HG03025 (cell line): ENCODE results near the gene IER2.

Experiments
- ATAC-seq: cut with Tn5 transposase; IDR thresholded peaks from one replicate; pipeline ENCODE4 v1.9.1; 2021; ENCODE audit warnings: mild to moderate bottlenecking, moderate library complexity; ENCODE audit not compliant: unreplicated experiment, low FRiP score

Gene IER2

DNA sequence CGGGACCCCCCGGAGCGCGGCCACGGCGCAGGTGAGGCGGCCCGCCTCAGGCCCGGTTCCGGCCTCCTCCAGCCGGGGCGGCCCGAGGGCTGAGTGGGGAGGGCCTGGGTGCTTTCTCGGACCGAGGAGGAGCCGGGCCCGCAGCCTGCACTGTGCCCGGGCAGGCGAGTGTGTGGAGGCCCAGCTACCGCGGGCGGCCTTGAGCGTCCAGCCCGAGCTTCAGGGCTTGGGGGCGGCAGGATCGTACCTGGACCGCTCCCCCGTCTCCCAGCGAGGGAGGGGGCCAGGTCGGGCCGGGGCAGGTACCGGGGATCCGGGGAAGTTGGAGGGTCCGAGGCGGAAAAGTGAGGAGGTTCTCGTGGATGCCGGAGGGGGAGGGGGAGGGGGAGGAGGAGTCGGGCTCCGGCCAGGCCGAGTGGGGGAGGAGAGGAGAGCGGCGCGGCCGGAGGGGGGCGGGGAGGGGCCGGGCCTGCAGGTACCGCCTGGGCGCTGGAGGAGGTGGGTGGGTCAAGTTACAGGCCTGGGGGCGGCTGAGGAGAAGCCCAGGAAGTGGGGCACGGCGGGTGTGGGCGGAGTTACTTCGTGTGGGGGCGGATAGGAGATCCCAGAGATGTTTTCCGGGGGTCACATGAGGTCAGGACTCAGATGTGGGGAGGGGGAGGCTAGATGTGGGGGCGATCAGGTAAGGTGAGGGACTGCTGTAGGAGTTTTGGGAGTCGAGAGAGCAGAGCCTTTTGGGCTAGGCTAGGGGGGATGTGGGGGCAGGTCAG, 31.6 kb upstream of the IER2 start:
- ATAC-seq: no peak

DNA sequence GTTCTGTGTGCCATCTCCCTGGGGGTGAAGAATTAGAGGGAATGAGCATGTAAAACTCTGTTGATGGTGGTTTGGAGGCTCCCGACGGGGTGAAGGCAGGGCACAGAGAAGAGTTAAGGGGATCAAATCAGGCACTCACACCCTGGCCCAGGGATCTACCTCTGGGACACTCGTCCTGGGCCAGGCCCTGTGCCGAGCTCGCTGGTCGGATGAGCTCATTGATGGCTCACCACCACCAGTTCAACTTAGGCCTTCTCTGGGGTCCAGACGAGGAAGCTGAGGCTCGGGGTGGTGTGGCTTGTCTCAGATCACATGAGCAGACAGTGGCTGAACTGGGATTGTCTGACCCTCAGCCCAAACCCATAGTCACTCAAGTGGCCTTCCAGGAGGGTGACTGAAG, 30.6 kb upstream of the IER2 start:
- no peak for ATAC-seq

DNA sequence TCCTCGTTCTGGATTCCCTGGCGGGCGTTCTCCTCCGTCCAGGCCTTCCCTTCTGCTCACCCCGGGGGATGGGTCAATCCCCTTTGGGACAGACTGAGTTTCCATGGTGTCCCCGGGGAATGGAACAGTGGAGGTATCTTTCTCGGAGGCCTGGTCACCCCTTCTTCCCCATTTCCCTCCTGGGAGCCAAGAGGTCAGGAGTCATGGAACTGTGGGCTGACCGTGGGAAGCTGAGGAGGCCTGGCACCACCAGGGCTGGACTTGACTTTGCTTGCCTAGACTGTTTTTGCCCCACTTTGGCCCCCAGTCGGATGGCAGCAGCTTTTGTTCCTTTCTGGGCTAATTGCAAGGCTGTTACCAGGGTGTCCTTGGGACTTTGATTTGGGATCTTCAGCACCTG, 30.2 kb upstream of the IER2 start:
- ATAC-seq: no peak

DNA sequence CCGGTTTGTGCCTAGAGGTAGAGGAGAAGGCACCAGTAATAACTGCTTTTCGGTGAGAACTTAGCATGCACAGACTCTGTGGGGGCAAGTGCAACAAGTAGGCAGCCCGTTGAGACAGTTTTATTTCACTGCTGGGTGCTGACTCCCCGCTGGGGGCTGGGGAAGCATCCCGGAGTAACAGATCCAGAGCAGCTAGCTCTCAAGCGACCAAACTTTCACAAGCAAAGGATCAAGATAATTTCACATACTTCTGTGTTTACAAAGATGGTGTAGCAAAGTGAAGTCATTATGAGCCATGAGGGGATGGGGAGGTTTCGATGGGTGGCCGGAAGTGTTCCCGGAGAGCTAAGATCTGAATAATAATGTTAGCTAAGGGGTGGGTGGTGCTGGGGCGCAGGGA, 29.4 kb upstream of the IER2 start:
- ATAC-seq: no peak

DNA sequence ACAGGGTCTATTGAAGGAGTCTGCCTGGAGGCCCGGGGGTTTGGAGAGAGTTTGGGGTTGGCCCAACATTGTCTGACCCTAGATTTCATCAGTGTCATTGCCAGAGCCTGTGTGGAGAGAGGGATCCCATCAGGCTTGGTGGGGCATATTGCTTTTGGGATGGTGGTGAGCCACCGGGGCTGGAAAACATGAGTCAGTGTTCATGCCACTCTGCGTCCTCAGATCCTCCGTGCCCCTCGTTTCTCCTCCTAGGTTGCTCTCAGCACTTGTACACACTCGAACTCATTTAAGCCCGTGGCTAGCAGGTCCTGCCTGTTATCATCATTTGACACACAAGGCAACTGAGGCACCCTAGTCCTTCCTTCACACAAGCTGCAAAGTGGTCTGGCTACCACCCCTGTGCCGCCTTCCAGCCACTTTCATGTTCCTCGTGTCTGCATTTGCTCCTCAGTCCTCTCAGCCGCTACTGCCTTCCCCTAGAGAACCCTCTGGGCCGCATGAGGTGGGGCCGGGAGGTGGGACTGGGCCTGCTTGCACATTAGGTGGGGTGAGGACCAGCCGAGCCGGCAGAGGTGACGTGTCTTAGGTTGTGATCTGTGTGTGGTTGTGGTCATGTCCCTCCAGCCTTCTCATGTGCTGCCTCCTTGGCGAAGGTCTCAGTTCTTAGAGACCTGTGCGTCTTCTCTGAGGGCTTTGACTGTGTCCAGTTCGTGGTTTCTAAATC, 28.5 kb upstream of the IER2 start:
- no peak for ATAC-seq

DNA sequence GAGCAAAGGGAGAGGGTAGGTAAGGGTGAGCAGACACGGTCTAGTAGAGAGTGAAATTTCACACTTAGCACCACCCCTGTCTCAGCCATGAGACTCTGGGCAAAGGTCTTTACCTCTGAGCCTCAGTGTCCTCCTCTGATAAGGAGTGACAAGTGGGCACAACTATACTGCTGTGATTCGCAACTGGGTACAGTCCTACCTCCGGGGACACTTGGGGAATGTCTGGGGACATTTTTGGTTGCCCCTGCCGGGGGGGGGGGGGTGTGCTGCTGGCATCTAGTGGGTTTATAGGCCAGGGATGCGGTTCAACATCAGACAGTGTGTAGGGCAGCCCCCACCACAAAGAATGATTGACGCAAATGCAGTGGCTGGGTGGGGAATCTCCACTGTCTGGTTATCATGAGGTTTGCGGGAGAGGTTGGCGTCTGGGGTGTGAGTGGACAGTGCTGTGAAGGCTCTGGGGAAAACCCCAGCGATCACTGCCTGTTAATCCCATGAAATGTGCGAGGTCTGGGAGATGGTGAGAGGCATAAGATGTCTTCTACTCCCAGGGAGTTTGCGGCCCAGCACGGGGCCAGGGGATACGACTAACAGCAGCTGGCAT, 27.8 kb upstream of the IER2 start:
- no peak for ATAC-seq

DNA sequence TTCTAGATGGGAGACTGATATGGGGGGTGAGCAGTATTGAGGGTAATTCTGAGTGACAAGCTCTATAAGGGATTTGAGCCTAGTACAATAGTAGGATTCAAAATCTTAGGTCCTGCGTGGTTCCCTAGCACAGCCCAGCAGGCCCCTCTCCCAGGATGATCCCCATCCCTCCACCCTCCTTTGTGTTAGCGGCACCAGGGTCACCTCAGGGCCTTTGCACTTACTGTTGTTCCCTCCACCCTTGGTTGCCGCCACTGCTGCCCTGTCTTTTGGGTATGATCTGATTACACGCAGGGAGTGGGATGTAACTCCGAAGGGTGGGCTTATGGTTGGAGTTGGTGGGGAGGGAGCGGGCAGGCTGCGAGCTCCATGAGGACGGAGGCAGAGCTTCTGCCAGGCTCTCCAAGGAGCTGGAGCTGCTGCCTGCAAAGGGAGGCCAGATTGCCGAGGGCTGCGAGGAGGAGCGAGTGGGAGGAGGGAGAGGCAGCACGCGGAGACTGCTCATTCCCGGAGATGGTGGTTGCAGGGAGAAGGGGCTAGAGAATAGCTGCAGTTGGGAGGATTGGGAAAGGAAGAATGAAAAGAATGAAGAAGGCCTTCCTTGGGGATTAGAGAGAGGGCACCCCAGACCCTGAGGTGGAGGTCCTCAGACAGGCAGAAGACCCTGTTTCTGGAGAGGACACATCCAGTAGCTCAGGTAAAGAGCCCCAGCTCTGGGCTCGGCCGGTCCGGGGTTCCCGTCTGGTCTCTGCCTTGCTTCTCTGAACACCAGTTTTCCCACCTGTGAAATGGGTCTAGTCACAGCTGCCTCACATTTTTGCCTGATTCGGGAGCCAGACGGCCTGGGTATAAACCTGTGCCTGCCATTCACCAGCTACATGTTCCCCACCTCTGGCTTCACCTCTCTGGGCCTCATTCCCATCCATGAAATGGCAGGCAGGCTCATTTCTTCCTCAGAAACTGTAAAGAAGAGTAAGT, 26.9 kb upstream of the IER2 start:
- no peak for ATAC-seq

DNA sequence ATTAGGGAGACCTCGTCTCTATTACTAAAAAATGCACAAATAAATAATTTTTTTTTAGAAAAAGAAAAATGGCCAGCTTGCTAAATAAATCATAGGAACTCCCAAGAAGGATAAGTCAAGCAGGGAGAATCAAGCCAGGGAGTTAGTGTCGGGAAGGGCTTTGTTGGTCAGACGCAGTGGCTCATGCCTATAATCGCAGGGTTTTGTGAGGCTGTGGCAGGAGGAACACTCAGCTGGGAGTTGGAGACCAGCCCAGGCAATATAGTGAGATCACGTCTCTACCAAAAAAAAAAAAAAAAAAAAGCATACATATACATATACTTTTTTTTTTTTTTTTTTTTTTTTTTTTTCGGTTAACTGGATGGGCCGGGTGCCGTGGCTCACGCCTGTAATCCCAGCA, 23.2 kb upstream of the IER2 start:
- no peak for ATAC-seq

DNA sequence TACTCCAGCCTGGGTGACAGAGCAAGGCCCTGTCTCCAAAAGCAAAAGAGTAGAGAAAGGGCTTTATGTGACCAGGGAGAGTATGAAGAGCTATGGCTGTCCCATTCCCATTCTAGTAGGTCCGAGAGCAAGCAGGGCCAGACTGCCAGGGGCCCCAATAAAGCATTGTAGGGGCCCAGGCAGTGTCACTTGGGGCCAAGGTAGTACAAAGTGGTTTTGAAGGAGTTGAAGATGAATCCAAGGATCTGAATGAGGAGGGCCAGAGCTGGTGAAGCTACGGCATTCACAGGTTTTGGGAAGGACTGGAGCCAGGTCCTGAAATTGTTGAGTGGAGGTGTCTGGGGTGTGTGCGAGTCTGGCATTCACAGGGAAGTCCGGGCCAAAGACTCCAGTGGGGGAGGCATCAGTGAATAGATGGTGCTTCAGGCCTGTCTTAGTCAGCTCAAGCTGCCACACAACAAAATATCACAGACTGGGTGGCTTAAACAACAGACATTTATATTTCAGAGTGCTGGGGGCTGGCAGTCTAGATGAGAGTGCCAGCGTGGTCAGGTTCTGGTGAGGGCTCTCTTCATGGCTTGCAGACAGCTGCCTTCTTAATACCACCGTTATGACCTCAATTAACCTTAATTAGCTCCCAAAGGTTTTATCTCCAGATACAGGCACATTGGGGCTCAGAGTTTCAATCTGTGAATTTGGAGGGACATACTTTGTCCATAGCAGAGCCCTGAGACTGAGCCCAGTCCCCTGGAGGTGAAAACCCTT, 22.2 kb upstream of the IER2 start:
- ATAC-seq: no peak

DNA sequence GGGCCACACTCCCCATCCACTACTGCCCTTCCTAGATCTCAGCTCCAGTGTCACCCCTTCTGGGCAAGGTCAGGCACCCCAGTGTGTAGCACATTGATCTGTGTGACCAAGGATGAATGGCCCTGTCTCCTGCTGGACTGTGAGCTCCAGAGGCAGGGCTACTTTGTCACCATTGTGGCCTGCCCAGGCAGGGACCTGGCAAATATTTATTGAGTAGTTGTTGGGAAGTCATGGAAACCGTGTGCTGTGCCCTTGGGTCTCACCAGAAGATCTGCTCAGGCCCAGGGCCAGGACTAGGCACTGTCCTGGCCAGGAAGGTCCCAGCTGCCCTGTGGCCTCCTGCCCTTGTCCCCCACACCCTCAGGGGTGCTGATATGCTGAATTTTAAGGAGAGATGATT, 21.6 kb upstream of the IER2 start:
- no peak for ATAC-seq

DNA sequence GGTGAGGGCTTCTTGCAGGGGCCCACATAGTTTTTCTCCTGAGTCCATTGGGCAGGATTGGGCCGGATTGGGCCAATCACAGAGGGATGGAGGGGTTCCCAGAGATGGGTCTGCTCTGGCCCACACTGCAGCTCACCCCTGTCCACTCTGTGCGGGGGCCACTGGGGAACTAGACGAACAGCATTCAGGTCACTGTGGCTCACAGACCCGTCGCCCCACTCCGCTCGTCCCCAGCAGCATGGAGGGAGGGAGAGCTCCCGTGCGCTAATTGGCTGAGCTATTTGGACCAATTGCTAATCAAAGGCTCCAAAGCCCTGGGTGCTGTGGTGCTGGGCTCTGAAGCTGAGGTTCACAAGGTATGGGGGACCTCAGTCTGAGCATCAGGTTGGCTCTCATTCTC, 20.8 kb upstream of the IER2 start:
- ATAC-seq: no peak

DNA sequence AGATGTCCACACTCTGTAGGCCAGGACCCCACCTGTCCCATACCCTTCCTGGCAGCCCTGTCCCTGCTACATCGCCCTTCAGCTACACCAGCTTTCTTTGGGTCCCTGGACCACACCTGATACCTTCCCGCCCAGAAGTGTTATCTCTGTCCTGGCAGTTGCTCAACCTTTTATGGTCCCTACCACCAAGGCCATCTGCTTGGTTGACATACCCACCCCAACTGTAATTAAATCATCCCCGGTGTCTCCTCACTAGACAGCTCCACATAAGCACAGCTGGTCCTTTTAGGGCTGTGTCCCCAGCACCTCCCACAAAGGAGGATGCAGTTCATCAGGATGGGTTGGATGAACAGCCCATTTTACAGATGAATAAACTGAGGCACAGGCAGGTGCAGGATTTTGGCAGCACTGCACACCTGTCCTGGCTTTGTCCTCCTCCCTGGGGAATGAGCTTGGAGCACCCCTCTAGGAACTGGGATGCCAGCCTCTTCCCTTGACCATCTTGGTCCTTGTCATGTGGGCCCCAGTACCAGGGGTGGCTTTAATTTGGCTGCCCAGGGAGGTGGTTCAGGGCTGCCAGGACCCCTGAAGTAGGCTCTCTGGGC, 19.2 kb upstream of the IER2 start:
- no peak for ATAC-seq

DNA sequence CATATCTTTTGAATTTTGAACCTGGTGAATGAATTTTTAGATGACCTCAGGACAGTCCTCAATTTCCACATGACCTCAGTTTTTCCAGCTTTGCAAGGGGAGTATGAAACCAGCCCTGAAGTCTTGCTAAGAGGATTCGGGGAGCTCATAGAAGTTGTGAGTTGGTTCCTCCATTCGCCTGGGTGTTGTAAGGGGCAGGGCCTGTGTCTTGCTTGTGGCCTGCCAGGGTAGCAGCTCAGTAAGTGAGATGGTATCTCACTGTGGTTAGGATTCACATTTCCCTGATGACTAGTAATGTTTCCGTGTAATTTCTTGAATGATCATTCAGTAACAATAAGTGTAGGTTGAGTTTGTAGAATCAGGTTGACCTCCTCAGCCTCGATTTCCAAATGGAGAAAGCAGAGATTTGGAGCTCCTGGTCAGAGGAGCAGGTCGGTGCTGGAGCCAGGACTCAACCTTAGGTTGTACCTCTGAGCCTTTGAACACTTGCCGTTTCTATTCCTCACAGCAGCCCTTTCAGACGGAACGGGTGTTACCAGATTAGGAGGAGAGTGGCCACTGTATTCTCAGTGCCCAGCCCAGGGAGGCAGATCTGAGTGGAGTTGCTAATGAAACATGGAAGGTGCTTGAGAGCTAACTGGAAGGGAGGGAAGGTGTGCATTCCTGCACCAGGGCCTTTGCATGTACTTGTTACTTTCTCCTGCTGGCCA, 17.6 kb upstream of the IER2 start:
- no peak for ATAC-seq

DNA sequence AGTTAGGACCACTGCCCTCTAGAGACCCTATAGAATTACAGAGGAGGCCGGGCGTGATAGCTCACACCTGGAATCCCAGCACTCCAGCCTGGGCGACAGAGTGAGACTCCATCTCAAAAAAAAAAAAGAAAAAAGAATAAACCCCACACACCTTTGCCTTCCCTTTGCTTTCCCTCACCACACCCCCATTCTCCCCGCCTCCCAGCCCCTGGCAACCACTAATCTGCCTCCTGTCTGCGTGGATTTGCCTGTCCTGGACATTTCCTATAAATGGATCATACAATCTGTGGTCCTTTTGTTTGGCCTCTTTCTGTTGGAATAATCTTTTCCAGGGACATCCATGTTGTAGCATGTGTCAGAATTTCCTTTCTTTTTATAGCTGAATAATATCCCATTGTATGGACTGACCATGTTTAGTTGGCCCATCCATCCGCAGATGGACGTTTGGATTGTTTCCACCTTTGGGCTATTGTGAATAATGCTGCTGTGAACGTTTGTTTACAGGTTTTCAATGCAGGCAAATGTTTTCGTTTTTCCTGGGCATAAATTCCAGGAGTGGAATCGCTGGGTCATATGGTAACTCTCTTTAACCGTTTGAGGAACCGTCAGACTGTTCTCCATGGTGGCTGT, 16.9 kb upstream of the IER2 start:
- no peak for ATAC-seq

DNA sequence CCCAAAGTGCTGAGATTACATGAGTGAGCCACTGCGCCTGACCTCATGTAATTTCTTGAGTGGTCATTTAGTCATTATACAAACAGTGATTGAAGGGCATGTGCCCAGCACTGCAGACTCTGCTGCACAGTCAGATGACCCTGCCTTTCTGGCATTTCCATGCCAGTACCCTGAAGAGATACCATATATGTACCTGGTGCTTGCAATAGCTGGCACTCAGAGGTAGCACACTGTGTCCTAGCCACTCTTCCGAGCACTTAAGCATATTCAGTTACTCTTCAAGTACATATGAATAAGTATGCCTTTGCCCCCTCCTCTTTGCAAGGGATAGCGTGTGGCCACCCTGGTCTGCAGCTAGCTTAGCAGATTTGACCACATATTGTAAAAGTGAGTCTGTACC, 15.6 kb upstream of the IER2 start:
- ATAC-seq: no peak

DNA sequence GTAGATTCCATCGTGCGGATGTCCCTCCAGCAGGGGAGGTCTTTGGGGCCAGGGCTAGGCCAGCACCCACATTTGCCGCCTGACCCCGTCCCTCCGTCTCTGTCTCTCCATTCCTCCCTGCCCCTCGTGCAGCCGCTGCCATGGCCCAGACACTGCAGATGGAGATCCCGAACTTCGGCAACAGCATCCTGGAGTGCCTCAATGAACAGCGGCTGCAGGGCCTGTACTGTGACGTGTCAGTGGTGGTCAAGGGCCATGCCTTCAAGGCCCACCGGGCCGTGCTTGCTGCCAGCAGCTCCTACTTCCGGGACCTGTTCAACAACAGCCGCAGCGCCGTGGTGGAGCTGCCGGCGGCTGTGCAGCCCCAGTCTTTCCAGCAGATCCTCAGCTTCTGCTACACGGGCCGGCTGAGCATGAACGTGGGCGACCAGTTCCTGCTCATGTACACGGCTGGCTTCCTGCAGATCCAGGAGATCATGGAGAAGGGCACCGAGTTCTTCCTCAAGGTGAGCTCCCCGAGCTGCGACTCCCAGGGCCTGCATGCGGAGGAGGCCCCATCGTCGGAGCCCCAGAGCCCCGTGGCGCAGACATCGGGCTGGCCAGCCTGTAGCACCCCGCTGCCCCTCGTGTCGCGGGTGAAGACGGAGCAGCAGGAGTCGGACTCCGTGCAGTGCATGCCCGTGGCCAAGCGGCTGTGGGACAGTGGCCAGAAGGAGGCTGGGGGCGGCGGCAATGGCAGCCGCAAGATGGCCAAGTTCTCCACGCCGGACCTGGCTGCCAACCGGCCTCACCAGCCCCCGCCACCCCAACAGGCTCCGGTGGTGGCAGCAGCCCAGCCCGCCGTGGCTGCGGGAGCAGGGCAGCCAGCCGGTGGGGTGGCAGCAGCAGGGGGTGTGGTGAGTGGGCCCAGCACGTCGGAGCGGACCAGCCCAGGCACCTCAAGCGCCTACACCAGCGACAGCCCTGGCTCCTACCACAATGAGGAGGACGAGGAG, 14.8 kb upstream of the IER2 start:
- no peak for ATAC-seq

DNA sequence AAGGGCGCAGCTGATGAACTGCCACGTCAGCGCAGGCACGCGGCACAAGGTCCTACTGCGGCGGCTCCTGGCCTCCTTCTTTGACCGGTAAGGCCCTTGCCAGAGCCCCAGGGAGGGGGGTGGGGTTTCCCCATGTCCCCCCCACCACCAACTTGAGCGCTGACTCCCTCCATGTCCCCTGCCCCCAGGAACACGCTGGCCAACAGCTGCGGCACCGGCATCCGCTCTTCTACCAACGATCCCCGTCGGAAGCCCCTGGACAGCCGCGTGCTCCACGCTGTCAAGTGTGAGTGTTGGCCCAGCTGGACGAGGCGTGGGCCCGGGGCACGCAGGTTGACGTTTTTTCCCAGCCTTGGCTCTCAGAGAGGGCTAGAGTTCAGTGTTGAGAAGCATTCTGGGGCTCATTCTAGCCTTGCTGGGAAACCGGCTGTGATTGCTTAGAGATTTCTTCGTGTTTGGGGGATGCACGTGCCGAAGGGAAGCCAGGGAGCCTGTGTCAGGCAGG, 12.9 kb upstream of the IER2 start:
- no peak for ATAC-seq
